Stimulated activated naive CD8-positive, alpha-beta T cell treated with anti-CD3 and anti-CD28 coated beads, Interleukin-15, Interleukin-2, amounts not matched to agents 100 U/mL and 50 U/mL, for 24 hours (primary cell): ENCODE measurements around the gene SORCS1.

Experiments
- ATAC-seq: fragments of 150-1000 bp; cut with Tn5 transposase; one replicate; pipeline ENCODE4 v1.10.0; 2021
- DNase-seq: peaks from one replicate; pipeline ENCODE4 v3.0.0; 2021

The SORCS1 gene

GRCh38 chr10:106577756-106578155, 586.8 kb downstream of the SORCS1 start:
- ATAC-seq (no peak), DNase-seq (no peak)

GRCh38 chr10:106577266-106577665, 587.2 kb downstream of the SORCS1 start:
- ATAC-seq (no peak), DNase-seq (no peak)

DNA sequence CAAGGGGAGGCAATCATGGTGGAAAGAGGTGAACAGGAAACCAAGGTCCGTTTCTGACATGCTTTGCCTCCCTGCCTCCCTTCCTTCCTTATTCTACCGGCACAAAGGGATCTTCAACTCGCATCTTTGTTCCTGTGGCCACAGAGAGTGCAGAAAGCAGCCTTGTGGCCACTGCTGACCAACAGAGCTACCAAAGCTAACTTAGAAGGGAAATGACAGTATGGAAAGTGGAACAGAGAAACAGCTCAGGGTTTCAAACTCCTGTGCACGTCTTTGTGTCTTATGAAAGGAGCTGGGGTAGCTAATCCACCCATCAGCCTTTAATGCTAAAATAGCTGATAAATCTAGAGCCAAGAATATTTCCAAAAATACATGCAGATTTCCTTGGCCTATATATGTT, 588.0 kb downstream of the SORCS1 start:
- ATAC-seq = no peak
- no peak for DNase-seq

- ATAC-seq (no peak), DNase-seq (no peak)
These were observed 591.4 kb downstream of the SORCS1 start for GRCh38 chr10:106573106-106573505.

DNA sequence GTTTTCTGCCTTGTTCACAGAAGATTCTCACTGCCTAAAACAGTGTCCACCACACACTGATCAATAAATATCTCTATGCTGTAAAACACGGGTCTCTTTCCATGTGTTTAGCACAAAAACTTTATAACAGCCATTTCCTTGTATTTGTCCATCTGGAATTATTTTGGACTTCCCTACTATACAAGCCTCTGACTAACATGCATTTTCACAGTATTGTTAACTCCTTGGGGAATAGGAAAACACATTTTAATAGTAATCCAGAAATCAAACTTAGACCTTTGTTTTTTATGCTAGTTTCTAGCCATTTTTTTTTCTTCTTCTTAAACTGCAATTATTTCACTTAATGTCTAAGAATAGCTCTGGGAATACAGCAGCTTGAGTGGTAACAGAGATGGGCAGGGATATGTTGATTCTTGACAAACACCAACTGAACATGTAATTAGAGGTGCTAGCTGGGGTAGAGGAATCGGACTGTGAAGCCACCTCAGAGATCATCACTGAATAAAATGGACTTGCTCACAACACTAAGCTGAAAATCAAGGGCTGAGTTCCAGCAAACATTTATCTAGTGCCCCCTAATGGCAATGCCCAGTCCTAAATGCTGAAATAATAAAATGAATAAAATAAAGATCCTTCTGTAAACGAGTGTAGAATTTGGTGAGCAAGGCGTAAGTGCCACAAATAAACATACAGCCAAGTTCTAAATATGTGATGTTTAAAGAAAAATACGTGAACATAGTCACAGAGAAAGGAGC, 593.1 kb downstream of the SORCS1 start:
- ATAC-seq (no peak), DNase-seq (no peak)

DNA sequence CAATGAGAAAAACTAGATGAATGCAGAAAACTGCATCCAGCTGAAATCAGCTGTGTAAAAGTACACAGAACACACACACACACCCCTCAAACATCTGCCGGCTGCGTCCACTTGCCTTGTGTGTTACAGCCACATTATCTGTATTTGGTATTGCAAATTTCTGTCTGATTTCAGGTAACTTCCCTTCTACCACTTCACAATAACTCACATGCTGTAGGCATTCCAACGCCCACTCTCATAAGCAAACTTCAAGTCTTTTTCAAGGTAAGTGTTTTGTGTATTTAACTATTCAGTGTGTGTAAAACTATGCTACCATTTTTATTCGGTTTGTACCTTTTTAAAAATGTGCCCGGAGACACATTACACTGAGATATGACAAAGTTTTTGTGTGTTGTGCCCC, 594.2 kb downstream of the SORCS1 start:
- no peak for DNase-seq
- no peak for ATAC-seq

GRCh38 chr10:106567629-106568028, 596.9 kb downstream of the SORCS1 start:
- DNase-seq (no peak), ATAC-seq (no peak)

- DNase-seq (no peak), ATAC-seq (no peak)
These were observed 597.6 kb downstream of the SORCS1 start for GRCh38 chr10:106566873-106567272.

GRCh38 chr10:106565546-106565945, 599.0 kb downstream of the SORCS1 start:
- no peak for ATAC-seq

GRCh38 chr10:106563384-106563783, 601.1 kb downstream of the SORCS1 start:
- DNase-seq (no peak), ATAC-seq (no peak)

More at GRCh38 chr10:106565546-106565945, 599.0 kb downstream of the SORCS1 start:
- no peak for DNase-seq

DNA sequence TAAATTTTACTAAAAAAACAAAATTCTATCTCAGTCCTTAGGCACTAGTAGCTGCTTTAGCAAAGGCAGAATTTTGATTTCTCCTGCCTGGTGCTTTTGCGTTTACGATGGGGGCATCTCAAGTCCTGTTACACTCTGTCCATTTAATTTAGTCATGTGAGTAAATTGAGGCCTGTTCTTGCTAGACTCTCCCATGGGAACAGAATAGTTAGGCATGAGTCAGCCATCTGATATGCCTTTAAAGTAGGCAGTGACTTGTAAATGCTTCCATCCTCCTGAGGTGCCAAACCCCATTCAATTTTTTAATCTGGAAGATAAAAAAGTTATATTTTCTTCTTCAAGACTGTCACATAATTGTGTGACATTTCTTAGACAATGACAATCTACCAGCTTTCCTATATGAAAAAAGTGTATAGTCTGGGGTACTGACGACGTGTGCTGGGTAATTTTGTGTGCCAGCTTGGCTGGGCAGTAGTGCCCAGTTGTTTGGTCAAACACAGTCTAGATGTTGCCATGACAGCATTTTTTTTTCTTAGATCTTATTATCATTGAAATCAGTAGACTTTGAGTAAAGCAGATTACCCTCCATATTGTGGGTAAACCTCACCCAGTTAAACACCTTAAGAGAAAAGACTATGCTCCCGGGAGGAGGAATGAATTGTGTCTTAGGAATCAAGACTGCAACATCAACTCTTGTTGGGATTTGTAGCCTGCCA, 603.4 kb downstream of the SORCS1 start:
- no peak for ATAC-seq

DNA sequence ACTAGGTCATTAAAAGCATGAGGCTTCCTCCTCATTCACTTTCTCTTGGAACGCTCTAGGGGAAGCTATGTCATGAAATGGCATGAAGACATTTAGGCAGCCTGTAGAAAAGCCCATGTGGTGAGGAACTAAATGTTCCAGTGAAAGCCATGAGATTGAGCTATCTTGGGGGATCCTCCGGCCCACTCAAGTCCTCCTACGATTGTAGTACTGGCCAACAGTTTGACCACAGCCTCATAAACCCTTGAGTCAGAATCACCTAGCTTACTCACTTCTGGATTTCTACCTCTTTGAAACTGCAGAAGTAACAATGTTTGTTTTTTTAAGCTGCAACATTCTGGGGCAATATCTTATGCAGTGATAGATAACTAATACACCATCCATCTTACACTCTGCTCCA, 605.1 kb downstream of the SORCS1 start:
- ATAC-seq = no peak
- DNase-seq = no peak

More for the DNA sequence above, 603.4 kb downstream of the SORCS1 start:
- no peak for DNase-seq

DNA sequence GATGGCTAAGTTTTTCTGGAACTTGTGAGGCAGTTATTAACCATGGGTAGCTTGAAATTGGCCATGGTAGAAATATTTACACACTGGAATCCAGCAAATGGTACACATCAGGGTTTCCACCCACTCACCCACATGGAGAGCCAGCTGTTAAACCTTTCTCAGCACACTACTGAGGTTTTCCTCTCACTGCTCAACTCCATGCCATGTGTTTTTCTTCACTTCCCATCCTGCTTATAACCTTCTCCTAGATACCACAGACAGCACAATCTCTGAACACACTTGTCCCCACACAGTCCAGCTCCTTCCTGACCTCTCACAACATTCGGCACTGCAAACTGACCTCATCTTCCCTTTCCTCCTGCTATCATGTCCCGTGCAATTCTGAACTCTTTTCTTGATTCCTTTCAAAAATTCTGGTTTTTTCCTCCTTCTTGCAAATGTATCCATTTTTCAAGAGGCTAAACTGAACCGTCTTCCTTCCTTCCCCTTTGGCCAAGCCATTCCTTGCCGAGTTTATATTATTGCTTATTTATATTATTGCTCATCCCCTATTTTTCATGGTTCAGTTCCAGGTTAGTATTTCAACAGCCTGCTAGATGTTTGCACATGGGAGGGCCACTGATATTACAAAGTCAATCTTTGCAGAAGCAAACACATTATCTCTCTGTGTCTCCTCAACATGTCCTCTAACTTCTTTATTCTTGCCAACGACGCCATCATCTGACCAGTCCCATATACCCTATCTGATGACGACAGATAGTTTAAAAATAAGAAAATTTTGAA, 606.4 kb downstream of the SORCS1 start:
- no peak for ATAC-seq
- DNase-seq = no peak

DNA sequence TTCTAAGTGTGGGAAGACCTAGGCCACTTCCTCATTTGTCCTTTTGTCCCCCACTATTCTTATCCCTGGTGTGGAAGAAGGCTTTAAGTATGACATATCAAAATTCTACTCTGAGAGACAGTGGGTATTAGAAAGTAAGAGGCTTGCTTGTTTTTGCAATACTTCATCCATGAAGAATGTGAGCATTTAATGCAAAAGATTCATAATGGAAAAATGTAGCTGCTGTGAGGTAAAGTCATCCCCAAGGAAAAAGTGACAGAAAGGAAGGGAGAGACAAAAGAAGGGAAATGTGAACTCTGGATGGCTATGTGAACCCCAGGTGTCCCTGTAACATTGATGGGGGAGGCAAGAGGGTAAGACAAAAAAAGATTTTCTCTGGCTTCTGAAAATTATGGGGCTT, 607.5 kb downstream of the SORCS1 start:
- DNase-seq (no peak), ATAC-seq (no peak)

DNA sequence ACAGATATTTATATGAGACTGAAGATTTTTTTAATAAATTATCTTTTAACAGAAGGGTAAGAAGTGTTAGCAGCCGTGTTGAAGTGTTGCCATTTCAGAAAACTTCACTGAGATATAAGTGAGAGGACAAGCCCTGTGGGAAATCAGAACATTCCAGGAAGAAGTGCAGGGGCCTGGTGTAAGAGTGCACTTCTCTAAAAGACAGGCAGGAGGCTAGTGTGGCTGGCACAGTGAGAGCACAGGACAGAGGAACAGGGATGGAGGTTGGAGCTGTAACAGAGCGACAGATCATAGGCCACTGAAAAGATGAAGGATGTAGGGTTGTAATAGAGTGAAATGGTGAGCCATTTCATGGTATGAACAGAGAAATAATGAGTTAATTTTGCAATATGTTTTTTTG, 608.9 kb downstream of the SORCS1 start:
- ATAC-seq (no peak), DNase-seq (no peak)

GRCh38 chr10:106551501-106552062, 612.9 kb downstream of the SORCS1 start:
- DNase-seq = no peak
- no peak for ATAC-seq

DNA sequence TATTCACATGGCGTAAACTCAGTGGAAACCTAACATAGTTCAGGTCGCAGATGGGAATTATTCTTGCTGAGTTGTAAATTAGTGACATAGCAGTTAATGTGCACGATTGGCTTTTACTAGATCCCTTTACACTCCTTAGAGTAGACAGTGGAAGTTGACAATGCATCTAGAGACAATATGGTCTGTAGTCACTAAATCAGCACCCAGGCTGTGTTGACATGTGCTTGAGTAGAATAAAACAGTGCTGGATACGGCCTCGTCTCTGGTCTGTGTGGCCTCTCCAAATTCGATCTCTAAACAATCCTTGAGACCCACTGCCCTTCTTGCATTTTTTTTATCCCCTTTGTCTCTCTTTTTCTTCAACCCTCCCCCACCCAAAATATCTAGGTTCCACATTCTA, 615.7 kb downstream of the SORCS1 start:
- DNase-seq (no peak), ATAC-seq (no peak)

DNA sequence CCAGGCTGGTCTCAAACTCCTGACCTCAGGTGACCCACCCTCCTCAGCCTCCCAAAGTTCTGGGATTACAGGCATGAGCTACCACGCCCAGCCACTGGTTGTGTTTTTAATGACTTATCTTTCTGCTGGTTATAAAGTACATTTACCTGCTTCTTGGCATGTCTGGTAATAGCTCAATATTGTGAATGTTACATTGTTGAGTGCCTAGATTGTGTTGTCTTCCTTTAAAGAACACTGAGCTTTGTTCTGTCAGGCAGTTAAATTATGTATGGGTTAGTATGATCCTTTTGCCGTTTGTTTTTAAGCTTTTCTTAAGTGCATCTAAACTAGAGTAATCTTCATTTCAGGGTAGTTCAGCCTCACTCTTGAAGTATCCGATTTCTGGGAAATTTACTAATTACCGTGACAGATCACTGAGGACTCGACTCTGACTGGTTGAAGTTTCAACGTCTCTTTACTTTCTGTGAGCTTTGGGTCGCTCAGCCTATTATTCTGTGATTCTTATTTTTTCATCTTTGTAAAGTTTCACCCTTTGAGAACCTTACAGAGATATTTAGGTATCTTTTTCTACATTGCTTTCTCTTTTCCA, 617.4 kb downstream of the SORCS1 start:
- no peak for ATAC-seq
- DNase-seq = no peak

DNA sequence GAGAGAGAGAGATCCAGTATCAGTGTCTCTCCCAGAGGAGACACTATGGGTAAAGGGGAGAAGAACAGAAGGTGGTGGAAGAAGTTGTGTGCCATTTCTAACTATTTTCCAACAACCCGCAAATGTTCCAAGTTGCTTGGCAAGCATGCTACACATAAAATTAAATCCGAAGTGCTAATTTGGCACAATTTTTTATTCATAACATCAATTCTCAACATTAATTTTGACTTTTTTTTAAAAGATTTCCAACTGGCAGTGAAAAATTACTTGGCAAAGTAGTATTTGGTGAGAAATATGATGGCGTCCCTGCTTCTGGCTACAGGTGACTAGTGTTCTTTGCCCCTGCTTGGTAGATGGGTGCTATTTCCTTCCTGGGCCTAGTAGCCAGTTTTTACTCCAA, 622.0 kb downstream of the SORCS1 start:
- no peak for ATAC-seq

DNA sequence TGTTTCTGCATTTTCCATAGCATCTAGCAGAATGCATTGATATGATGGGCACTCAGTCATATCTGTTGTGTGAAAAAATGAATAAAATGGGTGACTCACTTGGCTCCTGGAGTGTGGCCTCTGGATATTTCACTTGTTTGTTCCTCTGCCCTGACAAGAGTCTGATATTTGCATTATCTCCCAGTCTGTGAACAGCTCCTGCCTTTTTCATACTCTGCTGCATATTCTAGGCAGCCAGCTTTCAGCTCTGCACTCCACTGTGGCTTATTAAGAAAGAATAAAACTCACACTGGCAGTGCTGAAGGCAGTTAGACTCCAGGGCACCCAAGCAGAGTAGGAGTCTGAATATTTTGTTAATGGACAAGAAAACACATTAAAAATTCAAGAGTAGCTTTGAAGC, 623.9 kb downstream of the SORCS1 start:
- DNase-seq (no peak), ATAC-seq (no peak)

More for the DNA sequence above, 622.0 kb downstream of the SORCS1 start:
- DNase-seq = no peak

DNA sequence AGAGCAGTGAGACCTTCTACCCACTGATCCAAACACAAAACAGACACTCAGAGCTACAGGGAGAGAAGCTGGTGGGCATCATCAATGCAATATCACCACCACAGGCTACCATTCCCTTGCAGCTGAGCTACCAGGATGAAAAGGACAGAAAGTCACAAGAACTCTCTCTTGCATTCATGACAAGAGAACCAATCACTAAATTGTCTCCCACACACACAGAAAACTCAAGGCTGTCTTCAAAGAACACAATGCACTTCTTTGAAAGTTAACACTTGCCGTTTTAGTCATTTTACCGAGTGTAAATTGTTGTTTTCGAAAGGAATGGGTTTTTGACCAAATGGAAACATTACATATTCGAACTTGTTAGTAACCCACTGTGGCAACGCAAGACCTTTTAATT, 626.6 kb downstream of the SORCS1 start:
- ATAC-seq = no peak
- DNase-seq = no peak

DNA sequence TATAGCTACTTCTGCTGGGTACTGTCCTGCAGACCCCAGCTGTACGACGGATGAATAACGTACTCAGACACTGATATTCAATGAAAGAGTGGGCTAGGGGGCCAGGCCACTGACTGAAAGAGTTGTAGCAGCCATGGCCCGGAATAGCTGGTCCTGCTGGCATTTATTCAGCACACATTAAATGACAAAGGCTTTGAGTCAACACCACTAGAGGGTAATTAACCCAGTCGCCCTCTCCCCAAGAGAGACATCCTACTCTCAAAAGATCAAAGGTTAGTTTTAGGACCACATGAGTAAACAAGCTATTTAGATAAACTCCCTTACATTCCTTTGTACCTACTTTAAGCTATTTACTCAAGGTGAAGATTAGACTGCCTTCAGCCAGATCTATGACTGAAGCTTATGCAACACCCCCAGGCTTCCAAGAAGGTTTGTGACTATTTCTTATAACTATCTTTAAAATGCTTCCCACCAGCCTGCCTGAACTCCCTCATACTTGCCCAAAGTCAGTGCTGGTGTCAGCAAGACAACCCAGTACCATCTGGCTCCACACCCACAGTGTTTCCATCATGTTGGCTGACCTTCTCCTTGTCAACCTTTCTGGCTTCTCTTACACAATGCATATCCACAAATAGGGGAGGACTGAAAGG, 629.1 kb downstream of the SORCS1 start:
- no peak for ATAC-seq
- DNase-seq = no peak
